Duodenal mucosa (tissue), 2 donors: ENCODE measurements around the gene TM9SF1.

Experiments
- H3K27ac ChIP-seq: one replicate; pipeline ENCODE4 v1.7.0; 2013; ENCODE audit warnings: low read depth, low read length
- H3K27me3 ChIP-seq, 2 donors: one replicate each; pipeline ENCODE4 v1.7.0; 2013; ENCODE audit warnings: low read length in 2 of 2, control low read depth in 1 of 2; ENCODE audit not compliant: insufficient read depth in 2 of 2, control insufficient read depth in 1 of 2
- H3K36me3 ChIP-seq, 2 donors: one replicate each; pipeline ENCODE4 v1.7.0; 2013; ENCODE audit warnings: low read length in 2 of 2, control low read depth in 1 of 2; ENCODE audit not compliant: insufficient read depth in 2 of 2, control insufficient read depth in 1 of 2
- H3K4me1 ChIP-seq, 2 donors: one replicate each; pipeline ENCODE4 v1.7.0; 2013; ENCODE audit warnings: low read length in 2 of 2, control low read depth in 1 of 2; ENCODE audit not compliant: insufficient read depth in 2 of 2, control insufficient read depth in 1 of 2
- H3K4me3 ChIP-seq, 2 donors: one replicate each; pipeline ENCODE4 v1.7.0; 2013; ENCODE audit warnings: low read length in 2 of 2, low read depth in 1 of 2
- H3K9ac ChIP-seq, 2 donors: one replicate each; pipeline ENCODE4 v1.7.0; 2013; ENCODE audit warnings: low read length in 2 of 2, low read depth in 1 of 2
- H3K9me3 ChIP-seq, 2 donors: one replicate each; pipeline ENCODE4 v1.7.0; 2013; ENCODE audit warnings: low read length in 2 of 2, control low read depth in 1 of 2; ENCODE audit not compliant: control insufficient read depth in 1 of 2

TM9SF1 gene

DNA sequence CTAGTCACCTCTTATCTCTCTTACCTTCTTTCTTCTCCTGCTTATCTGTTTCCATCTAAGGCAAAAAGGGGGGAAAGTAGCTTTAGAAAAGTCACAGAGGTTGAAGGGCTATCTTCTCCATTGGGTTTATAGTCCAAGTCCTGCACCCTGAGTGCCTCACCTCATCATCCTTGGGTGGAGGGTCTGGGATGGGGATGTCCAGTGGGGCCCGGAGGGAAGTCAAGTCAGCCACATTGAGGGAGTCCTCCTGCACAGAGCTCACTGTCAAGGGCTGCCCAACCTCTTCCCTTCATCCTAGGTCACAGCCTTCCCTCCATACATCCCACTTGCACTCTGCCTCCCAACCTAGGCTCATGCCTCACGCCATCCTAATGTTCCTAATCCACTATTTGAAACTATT, 50.0 kb downstream of the TM9SF1 start:
- Histone ChIP-seq H3K4me1 (peaks cover 50 to 51% of the 10 kb centered on the region in 2 donors), H3K27ac (peak overlapping the region; percentile 94), H3K9me3 (no peaks in the 10 kb centered on the region), H3K27me3 (no peaks in the 10 kb centered on the region), H3K36me3 (peaks cover 23 to 38% of the 10 kb centered on the region in 2 donors), H3K4me3 (peak overlapping the region; percentile 77 to 100), H3K9ac (peak overlapping the region; percentile 52 to 95)

DNA sequence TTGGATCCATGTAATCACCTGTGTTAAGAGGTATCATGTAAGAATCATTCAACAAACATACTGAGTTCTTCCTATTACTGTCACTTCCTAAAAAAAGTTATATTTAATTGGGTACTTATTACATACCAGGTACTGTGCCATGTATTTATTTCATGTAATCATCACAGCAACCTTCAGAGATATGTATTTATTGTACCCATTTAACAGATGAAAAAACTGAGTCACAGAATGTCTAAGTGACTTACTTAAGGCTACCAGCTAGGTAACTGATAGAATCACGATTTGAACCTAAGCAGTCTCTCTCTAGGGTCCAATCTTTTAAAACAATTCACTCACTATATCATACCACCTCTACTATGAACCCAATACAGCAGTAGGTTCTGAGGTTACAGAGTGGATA, 50.8 kb downstream of the TM9SF1 start:
- peak overlapping the region; percentile 77 to 100 for H3K4me3 ChIP-seq
- H3K9me3 ChIP-seq = no peaks in the 10 kb centered on the region
- H3K27me3 ChIP-seq = no peaks in the 10 kb centered on the region
- no peak overlapping the region for H3K27ac ChIP-seq
- H3K9ac ChIP-seq = peak overlapping the region; percentile 30 to 52
- peaks cover 19 to 32% of the 10 kb centered on the region in 2 donors for H3K36me3 ChIP-seq
- H3K4me1 ChIP-seq = peaks cover 52 to 55% of the 10 kb centered on the region in 2 donors

DNA sequence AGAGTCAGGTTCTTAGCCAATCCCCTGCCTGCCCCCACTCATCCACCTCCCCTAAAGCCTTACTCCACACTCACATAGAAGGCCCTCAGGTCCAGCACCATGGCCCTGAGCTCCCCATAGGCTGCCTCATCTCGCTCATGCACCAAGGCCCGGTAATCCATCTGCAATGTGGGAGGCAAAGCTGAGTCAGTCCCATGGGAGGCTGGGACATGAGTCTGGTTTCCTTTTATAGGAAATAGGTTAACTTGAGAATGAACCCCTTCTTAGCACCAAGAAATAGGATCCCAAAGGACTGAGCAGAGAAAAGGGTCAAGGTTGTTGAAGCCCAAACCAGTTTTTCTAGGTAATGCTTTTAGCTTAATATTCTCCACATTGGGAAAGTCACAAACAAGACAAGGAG, 51.7 kb downstream of the TM9SF1 start:
- no peak overlapping the region for H3K27ac ChIP-seq
- H3K4me1 ChIP-seq = peaks cover 56 to 60% of the 10 kb centered on the region in 2 donors
- H3K4me3 ChIP-seq = peak overlapping the region in 1 of 2 donors; percentile 100
- H3K9me3 ChIP-seq = no peaks in the 10 kb centered on the region
- peaks cover 25 to 36% of the 10 kb centered on the region in 2 donors for H3K36me3 ChIP-seq
- H3K27me3 ChIP-seq = no peaks in the 10 kb centered on the region
- peak overlapping the region in 1 of 2 donors; percentile 30 for H3K9ac ChIP-seq

DNA sequence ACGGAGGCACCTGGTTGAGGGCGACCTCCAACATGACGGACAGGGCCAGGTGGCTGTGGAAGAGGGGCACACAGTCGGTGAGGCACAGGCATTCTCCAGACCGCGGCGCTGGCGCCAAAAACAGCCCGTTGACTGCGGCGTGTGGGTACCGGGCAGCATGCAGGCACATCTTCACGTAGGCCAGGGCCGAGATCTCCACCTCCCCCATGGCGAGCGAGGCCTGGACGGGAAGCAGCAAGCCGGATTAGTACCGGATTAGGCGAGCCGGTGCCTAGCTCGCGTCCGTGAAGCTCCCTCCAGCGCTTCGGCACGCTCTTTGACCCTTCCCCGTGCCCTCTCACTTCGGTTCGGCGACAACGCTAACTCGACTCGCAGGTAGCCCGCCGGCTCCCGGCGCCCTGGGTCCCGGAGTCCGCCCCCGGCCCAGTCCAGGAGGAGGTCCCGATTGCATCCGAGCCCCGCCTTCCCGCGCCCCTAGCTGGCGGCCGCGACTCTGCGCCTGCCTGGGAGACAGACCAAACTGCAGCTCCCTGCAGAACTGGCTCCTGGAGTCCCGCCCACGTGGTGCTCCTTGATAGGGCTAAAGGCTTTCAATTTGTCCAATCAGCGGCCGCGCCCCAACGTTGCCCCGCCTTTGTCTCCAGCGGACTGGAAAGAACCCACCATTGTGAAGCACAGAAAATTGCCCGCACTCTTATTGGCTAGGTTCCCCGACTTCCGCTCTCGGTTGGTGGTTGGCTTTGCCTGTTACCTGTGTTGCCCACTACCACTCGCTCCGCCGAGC, 54.0 kb downstream of the TM9SF1 start, which contains the start of gene EMC9:
Gene EMC9, minus strand, starts transcription at position 495 of the 784 bp plus-strand sequence. Its CDS starts 287 bp downstream, at position 208.
- H3K36me3 ChIP-seq = peaks cover 38 to 49% of the 10 kb centered on the region in 2 donors
- peak within 1 kb of the TSS; percentile 92 for H3K27ac ChIP-seq
- H3K4me3 ChIP-seq = peak within 1 kb of the TSS; percentile 94 to 98
- no peaks in the 10 kb centered on the region for H3K9me3 ChIP-seq
- peaks cover 69 to 74% of the 10 kb centered on the region in 2 donors for H3K4me1 ChIP-seq
- H3K27me3 ChIP-seq = no peaks in the 10 kb centered on the region
- peak within 1 kb of the TSS; percentile 70 to 100 for H3K9ac ChIP-seq

DNA sequence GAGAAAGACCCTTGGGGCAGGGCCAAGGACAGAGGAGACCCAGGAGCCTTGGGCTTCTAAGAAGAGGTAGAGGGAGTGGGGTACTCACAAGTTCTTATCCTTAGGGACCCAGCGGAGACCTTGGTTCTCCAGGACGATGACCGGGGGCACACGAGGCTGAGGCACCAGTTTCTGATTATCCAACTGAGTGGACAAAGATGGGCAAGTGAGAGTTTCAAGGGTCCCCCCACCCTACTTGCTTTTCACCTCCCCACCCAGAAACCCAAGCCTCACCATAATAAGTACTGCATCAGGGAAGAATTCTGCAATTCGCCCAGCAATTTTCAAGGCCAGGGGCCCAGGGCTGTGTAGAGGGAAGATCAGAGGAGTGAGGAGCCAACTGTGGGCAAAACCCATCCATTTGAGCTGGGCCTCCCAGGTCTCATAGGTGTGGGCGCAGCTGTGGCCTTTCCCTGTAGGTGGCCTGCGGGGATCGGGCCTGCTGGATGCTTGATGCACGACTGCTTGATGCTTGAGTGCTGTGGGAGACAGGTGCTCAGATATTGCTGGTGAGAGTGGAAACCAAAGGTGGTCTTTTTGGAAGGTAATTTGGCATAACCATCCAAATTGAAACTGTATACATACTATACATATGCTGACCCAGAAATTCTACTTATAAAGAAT, 55.8 kb downstream of the TM9SF1 start:
- H3K9ac ChIP-seq = peak overlapping the region; percentile 20 to 38
- peaks cover 34 to 43% of the 10 kb centered on the region in 2 donors for H3K36me3 ChIP-seq
- no peaks in the 10 kb centered on the region for H3K27me3 ChIP-seq
- peak overlapping the region; percentile 17 to 49 for H3K4me3 ChIP-seq
- H3K27ac ChIP-seq = no peak overlapping the region
- no peaks in the 10 kb centered on the region for H3K9me3 ChIP-seq
- H3K4me1 ChIP-seq = peaks cover 61 to 66% of the 10 kb centered on the region in 2 donors
